ENCODE measurements around the gene SPOCD1. TPM values are rescaled to one million over a fixed set of nuclear protein-coding genes. Genes with fewer than 3 reads are reported as not detected.

SPOCD1 gene
- total and polyA plus RNA-seq, 2 experiments from 2014 or later: 0.73 to 1.3 TPM

DNA sequence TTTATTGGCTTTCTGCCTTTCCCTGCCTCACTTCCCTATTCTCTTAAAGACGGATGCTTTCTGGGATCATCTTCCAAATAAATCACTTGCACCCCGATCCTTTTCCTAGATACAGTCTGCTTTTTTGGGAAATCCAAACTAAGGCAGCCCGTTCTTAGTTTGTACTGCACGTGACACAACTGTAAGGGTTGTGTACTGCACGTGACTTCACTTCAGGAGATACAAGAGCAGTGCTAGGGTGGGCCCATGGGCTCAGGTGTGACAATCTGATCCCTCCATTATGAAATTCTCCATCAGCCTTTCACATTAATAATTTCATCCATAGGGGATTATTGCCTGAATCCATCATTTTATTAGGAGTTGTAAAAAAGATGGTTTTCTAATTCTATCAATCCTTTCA is 33.8 kb upstream of the SPOCD1 start:
- Mint-ChIP-seq H3K27me3 (ENCODE audit: insufficient read depth, low read depth, poor library complexity) (peaks cover 5% of the 10 kb centered on the region), H3K36me3 (ENCODE audit: low read depth) (no peaks in the 10 kb centered on the region), H3K9me3 (no peaks in the 10 kb centered on the region; the same call in 2 of the 3 replicates), H3K4me3 (no peak overlapping the region), H3K27ac (no peak overlapping the region), H3K4me1 (no peaks in the 10 kb centered on the region)
- DNase-seq (ENCODE audit: low spot score) (no peak), ATAC-seq (no peak)
- Histone ChIP-seq H4K20me1 (replicated peaks; ENCODE audit: insufficient read depth) (no peaks in the 10 kb centered on the region), H3K27me3 (ENCODE audit: insufficient read depth) (no peaks in the 10 kb centered on the region), H3F3A (replicated peaks; ENCODE audit: low read depth) (no peaks in the 10 kb centered on the region), H3K79me2 (replicated peaks; ENCODE audit: insufficient read depth) (no peaks in the 10 kb centered on the region), H3K36me3 (ENCODE audit: insufficient read depth) (no peaks in the 10 kb centered on the region), H3K4me1 (ENCODE audit: insufficient read depth) (no peaks in the 10 kb centered on the region), H3K4me3 (no peak overlapping the region), H3K27ac (ENCODE audit: low read depth) (no peak overlapping the region), H2AFZ (no peak overlapping the region), H3K9me2 (ENCODE audit: insufficient read depth) (no peaks in the 10 kb centered on the region), H3K4me2 (no peak overlapping the region)
- TF ChIP-seq ZNF331 (CRISPR knock-in tag; IDR thresholded peaks at IDR 0.05; ENCODE audit: low read depth): no peak
- TF ChIP-seq, protein P1, sequence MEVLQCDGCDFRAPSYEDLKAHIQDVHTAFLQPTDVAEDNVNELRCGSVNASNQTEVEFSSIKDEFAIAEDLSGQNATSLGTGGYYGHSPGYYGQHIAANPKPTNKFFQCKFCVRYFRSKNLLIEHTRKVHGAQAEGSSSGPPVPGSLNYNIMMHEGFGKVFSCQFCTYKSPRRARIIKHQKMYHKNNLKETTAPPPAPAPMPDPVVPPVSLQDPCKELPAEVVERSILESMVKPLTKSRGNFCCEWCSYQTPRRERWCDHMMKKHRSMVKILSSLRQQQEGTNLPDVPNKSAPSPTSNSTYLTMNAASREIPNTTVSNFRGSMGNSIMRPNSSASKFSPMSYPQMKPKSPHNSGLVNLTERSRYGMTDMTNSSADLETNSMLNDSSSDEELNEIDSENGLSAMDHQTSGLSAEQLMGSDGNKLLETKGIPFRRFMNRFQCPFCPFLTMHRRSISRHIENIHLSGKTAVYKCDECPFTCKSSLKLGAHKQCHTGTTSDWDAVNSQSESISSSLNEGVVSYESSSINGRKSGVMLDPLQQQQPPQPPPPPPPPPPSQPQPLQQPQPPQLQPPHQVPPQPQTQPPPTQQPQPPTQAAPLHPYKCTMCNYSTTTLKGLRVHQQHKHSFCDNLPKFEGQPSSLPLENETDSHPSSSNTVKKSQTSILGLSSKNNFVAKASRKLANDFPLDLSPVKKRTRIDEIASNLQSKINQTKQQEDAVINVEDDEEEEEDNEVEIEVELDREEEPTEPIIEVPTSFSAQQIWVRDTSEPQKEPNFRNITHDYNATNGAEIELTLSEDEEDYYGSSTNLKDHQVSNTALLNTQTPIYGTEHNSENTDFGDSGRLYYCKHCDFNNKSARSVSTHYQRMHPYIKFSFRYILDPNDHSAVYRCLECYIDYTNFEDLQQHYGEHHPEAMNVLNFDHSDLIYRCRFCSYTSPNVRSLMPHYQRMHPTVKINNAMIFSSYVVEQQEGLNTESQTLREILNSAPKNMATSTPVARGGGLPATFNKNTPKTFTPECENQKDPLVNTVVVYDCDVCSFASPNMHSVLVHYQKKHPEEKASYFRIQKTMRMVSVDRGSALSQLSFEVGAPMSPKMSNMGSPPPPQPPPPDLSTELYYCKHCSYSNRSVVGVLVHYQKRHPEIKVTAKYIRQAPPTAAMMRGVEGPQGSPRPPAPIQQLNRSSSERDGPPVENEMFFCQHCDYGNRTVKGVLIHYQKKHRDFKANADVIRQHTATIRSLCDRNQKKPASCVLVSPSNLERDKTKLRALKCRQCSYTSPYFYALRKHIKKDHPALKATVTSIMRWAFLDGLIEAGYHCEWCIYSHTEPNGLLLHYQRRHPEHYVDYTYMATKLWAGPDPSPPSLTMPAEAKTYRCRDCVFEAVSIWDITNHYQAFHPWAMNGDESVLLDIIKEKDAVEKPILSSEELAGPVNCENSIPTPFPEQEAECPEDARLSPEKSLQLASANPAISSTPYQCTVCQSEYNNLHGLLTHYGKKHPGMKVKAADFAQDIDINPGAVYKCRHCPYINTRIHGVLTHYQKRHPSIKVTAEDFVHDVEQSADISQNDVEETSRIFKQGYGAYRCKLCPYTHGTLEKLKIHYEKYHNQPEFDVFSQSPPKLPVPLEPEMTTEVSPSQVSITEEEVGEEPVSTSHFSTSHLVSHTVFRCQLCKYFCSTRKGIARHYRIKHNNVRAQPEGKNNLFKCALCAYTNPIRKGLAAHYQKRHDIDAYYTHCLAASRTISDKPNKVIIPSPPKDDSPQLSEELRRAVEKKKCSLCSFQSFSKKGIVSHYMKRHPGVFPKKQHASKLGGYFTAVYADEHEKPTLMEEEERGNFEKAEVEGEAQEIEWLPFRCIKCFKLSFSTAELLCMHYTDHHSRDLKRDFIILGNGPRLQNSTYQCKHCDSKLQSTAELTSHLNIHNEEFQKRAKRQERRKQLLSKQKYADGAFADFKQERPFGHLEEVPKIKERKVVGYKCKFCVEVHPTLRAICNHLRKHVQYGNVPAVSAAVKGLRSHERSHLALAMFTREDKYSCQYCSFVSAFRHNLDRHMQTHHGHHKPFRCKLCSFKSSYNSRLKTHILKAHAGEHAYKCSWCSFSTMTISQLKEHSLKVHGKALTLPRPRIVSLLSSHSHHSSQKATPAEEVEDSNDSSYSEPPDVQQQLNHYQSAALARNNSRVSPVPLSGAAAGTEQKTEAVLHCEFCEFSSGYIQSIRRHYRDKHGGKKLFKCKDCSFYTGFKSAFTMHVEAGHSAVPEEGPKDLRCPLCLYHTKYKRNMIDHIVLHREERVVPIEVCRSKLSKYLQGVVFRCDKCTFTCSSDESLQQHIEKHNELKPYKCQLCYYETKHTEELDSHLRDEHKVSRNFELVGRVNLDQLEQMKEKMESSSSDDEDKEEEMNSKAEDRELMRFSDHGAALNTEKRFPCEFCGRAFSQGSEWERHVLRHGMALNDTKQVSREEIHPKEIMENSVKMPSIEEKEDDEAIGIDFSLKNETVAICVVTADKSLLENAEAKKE (CRISPR knock-in tag; IDR thresholded peaks at IDR 0.05): no peak
- TF ChIP-seq NANOG (IDR thresholded peaks at IDR 0.05; ENCODE audit: borderline replicate concordance): no peak
- TF ChIP-seq CREB1 (CRISPR knock-in tag; IDR thresholded peaks at IDR 0.05; ENCODE audit: low read depth): no peak
- TF ChIP-seq, protein P2, sequence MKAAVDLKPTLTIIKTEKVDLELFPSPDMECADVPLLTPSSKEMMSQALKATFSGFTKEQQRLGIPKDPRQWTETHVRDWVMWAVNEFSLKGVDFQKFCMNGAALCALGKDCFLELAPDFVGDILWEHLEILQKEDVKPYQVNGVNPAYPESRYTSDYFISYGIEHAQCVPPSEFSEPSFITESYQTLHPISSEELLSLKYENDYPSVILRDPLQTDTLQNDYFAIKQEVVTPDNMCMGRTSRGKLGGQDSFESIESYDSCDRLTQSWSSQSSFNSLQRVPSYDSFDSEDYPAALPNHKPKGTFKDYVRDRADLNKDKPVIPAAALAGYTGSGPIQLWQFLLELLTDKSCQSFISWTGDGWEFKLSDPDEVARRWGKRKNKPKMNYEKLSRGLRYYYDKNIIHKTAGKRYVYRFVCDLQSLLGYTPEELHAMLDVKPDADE (IDR thresholded peaks at IDR 0.05): no peak
- TF ChIP-seq EZH2phosphoT487 (IDR thresholded peaks at IDR 0.05; ENCODE audit: unreplicated experiment): no peak

Measured in GM23338 (cell line).